Body of pancreas (tissue), 4 donors: Measurements from ENCODE around the gene ALX3. TPM values are rescaled to one million over a fixed set of nuclear protein-coding genes. Genes with fewer than 3 reads are reported as not detected.

Source experiments
- ATAC-seq: fragments of 150-250 bp; one replicate; pipeline ENCODE4 v1.9.1; 2016
- DNase-seq, 4 donors: peaks; one replicate each; pipeline ENCODE4 v3.0.0-alpha.2; 2019
- H3K27ac ChIP-seq, 4 donors: fragments of 200-600 bp; sonication (generic); 1 replicate in 3 of 4; 2 replicates in 1 of 4; pipeline versions ENCODE4 v1.5.1 to v1.6.1; 2016 to 2019; ENCODE audit warnings: mild to moderate bottlenecking in 1 of 4, mixed read lengths in 1 of 4, moderate library complexity in 1 of 4
- H3K27me3 ChIP-seq, 2 donors: fragments of 200-600 bp; sonication (generic); one replicate each; pipeline ENCODE4 v1.6.0; 2016; ENCODE audit warnings: mild to moderate bottlenecking in 1 of 2
- H3K36me3 ChIP-seq, 2 donors: fragments of 200-600 bp; sonication (generic); replicated peaks in 1 of 2; 2 replicates each; pipeline ENCODE4 v1.5.1; 2016; ENCODE audit warnings: low read depth in 2 of 2; ENCODE audit not compliant: insufficient read depth in 1 of 2
- H3K4me1 ChIP-seq: fragments of 200-600 bp; sonication (generic); one replicate; pipeline ENCODE4 v1.6.0; 2016
- H3K4me3 ChIP-seq, 2 donors: fragments of 200-600 bp; sonication (generic); 1 replicate in 1 of 2; 2 replicates in 1 of 2; pipeline ENCODE4 v1.5.1; 2016 to 2019
- H3K9me3 ChIP-seq, 3 donors: fragments of 200-600 bp; sonication (generic); 1 replicate in 2 of 3; 2 replicates in 1 of 3; pipeline ENCODE4 v1.5.1; 2016
- CTCF ChIP-seq, 7 experiments: fragments of 450-650 bp in 4 of 7; fragments of 200-600 bp in 3 of 7; sonication (generic) in 3 of 7; IDR thresholded peaks; one replicate each; pipeline ENCODE4 v1.5.1; 2016 to 2019; ENCODE audit warnings: antibody characterized with exemption in 7 of 7
- POLR2A ChIP-seq, 3 donors: fragments of 450-650 bp; IDR thresholded peaks; one replicate each; pipeline ENCODE4 v1.6.1; 2016; ENCODE audit warnings: antibody characterized with exemption in 3 of 3, mild to moderate bottlenecking in 2 of 3
- WGBS, 2 donors: methylation state at CpG; one replicate each; pipeline ENCODE4 v1.1.5; 2017; 5-methylcytosine and 5-hydroxymethylcytosine counted together
- intact Hi-C: fragments of 100-400 bp; cut with DNase I; formaldehyde crosslinking; loops from one replicate; pipeline ENCODE4 v1.15.1; 2023
- total RNA-seq, 2 donors: library from RNA; depleted of rRNA; stranded (reverse); fragments of >200 nt; gene quantifications; one replicate each; pipeline ENCODE4 v1.1.0, GENCODE V29; 2016

The ALX3 gene
- total RNA-seq, 2 donors from 2014 or later = not detected

GRCh38 chr1:110058591-110058990 lies 11.9 kb downstream of the ALX3 start:
- WGBS, 2 donors = 75 to 78% methylated on average over 1 of the region's 1 CpG
- H3K4me1 ChIP-seq = no peaks in the 10 kb centered on the region
- H3K4me3 ChIP-seq = no peak overlapping the region
- TF ChIP-seq CTCF (IDR thresholded peaks at IDR 0.05) (no peak), POLR2A (IDR thresholded peaks at IDR 0.05) (no peak)
- no peak for DNase-seq
- H3K27ac ChIP-seq = no peak overlapping the region
- ATAC-seq = no peak
- peaks cover 3 to 19% of the 10 kb centered on the region in 2 donors for H3K36me3 ChIP-seq
- no peaks in the 10 kb centered on the region for H3K27me3 ChIP-seq
- intact Hi-C loops = no loop called here
- H3K9me3 ChIP-seq = no peaks in the 10 kb centered on the region

- H3K36me3 ChIP-seq = peaks cover 3 to 21% of the 10 kb centered on the region in 2 donors
- 79 to 87% methylated on average over 7 of the region's 7 CpGs for WGBS, 2 donors
- intact Hi-C loops = no loop called here
Measured at GRCh38 chr1:110057963-110058518, 12.4 kb downstream of the ALX3 start.

GRCh38 chr1:110056776-110057175 lies 13.7 kb downstream of the ALX3 start:
- no peak for TF ChIP-seq POLR2A (IDR thresholded peaks at IDR 0.05)
- TF ChIP-seq CTCF (IDR thresholded peaks at IDR 0.05) = no peak
- intact Hi-C loops = no loop called here
- Histone ChIP-seq H3K4me1 (no peaks in the 10 kb centered on the region), H3K27ac (no peak overlapping the region), H3K4me3 (no peak overlapping the region), H3K36me3 (peaks cover 3 to 22% of the 10 kb centered on the region in 2 donors), H3K27me3 (no peaks in the 10 kb centered on the region), H3K9me3 (no peaks in the 10 kb centered on the region)
- DNase-seq (no peak), ATAC-seq (no peak)
- 70 to 84% methylated on average over 3 of the region's 3 CpGs for WGBS, 2 donors

More at GRCh38 chr1:110057963-110058518, 12.4 kb downstream of the ALX3 start:
- H3K9me3 ChIP-seq = no peaks in the 10 kb centered on the region
- H3K4me3 ChIP-seq = no peak overlapping the region
- ATAC-seq (no peak), DNase-seq (no peak)
- TF ChIP-seq POLR2A (IDR thresholded peaks at IDR 0.05) (no peak), CTCF (IDR thresholded peaks at IDR 0.05) (no peak)
- no peaks in the 10 kb centered on the region for H3K27me3 ChIP-seq
- H3K27ac ChIP-seq = no peak overlapping the region
- H3K4me1 ChIP-seq = no peaks in the 10 kb centered on the region

- Histone ChIP-seq H3K9me3 (no peaks in the 10 kb centered on the region), H3K27ac (no peak overlapping the region), H3K4me1 (no peaks in the 10 kb centered on the region), H3K36me3 (peaks cover 3 to 22% of the 10 kb centered on the region in 2 donors), H3K27me3 (no peaks in the 10 kb centered on the region), H3K4me3 (no peak overlapping the region)
- TF ChIP-seq POLR2A (IDR thresholded peaks at IDR 0.05) (no peak), CTCF (IDR thresholded peaks at IDR 0.05) (no peak)
- DNase-seq = no peak
- intact Hi-C loops = no loop called here
- no peak for ATAC-seq
- WGBS, 2 donors = 88 to 95% methylated on average over 4 of the region's 4 CpGs
Measured at GRCh38 chr1:110056285-110056683, 14.2 kb downstream of the ALX3 start.
